Inflammatory macrophage treated with lipopolysaccharide for 4 hours (primary cell): ENCODE results near the gene GHRH.

Source experiments
- DNase-seq: peaks from one replicate; pipeline ENCODE4 v3.0.0-alpha.2; 2020

The GHRH gene, protein sequence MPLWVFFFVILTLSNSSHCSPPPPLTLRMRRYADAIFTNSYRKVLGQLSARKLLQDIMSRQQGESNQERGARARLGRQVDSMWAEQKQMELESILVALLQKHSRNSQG

DNA sequence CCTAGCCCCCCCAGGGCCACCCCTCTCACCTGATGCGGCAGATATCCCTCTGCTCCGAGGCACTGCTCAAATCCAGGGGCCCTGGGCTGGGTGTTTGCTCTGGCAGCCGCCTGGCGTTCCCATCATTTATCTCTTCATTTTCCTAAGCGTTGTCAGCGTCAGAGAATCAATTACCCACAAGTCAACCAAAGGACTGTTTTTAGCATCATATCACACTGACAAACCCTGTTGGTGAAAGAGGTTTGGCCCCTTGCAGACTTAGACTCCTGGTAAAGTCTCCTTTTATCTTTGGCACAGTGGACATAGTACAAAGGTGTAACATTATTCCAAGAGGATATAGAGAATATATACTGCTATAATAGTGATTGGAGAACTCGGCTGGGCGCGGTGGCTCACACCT is at the start of gene GHRH:
GHRH (minus strand) TSS at position 101 of the 400 bp plus-strand sequence. CDS start 4,925 bp downstream, outside the sequence.
- no peak for DNase-seq

DNA sequence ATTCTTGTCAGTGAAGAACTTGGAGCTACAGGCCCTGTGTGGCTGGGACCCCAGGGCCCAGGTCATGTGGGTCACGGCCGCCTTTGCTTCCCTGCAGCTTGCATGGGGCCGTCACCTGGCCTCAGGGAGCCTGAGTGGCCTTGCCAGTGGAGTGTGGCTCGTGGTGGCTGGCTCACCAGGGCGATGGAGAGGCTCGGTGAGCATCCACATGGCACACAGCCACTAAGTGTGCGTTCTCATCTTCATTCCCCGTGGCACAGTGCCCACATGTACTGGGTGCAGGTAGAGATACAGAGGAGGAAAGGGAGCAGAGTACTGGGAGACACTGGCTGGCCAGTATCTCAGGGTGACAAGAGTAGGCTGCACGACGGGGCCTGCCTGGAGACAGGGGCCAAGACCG is 49.3 kb upstream of the GHRH start:
- DNase-seq, result no peak

DNA sequence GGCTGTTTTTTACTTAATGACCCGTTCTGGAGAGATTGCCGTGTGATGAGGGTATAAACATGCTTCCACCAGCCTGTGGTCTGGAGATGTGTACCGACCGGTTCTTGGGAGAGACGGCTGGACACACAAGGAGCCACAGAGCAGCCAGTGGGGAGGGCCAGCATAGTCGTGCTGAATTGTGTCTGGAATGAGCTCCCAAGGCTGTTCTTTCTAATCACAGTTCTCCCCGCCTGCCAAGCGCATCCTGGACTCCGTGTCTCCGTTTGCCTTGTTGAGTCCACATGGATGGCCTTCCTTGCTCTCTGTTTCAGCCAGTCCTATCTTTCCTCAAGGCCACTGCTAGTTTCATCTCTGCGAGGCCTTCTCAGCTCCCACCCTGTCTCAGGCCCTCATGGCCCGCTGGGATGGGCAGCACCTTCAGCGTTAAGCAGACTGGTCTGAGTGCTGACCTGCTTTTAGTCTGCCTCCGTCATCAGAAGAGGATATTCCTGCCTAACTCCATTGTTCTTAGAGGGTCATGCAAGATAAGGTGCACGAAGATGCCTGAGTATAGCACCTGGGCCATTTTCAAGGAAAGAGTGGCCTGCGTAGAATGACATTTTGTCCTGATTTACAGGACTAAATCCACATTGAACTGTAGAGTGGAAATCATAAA is 48.4 kb upstream of the GHRH start:
- no peak for DNase-seq

DNA sequence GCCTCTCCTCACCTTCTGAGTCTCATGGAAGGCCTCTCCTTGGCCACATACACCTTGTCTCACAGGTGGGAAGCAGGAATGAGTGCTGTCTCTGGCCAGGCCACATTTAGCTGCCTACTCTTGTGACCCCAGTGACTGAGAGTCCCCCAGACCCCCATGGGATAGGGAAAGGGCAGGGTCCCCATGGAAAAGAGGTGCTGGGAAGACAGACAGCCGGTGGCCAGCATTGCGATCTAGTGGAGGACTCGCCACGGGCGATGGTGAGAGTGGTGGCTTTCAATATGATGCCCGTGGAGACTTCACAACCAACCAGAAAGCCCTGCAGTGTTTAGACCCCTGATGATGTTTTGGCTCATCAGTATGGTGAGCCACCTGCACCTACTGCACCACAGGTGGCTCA is 47.7 kb upstream of the GHRH start:
- no peak for DNase-seq

DNA sequence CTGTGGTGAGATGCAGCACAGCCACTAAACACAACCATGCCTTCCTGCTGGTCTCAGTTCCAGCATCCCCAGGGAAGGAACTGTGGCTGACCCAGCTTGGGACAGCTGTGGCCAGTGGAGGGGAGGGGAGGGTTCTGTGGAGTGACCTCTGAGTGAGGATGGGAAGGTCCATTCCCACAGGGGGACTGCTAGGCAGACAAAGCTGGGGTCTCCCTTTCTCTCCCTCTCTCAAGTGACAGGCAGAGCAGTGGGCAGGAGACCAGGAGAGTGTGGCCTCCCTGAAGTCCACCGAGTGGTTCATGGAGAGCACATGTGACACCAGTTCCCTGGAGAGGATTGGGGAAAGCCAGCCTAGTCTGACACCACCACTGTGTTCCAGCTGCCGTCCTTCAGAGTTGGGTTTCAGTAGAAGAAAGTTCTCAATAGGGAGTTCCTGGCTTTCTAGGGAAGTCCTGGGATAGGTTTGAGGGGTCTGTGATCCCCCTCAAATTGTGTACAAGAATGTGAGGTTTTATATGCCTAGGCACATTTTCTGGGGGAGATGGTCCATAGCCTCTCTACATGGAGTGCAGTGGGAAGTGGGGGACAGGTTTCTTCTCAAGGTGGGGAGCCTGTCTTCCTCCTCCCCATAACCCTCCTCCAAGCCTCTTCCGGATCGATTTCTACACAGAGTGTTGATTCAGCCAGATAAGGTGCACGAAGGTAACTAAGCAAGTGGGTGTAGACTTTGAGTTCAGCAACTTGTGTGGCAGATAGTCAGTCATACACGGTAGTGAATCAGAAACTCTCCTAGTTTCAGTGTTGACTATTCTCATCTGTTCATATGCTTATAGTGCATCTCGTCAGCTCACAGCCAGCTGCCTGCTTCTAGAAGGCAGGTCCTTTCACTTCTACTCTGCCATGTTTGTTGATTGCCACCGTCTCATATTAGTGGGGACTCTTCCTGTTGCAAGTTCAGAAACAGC is 46.8 kb upstream of the GHRH start:
- DNase-seq, result no peak

DNA sequence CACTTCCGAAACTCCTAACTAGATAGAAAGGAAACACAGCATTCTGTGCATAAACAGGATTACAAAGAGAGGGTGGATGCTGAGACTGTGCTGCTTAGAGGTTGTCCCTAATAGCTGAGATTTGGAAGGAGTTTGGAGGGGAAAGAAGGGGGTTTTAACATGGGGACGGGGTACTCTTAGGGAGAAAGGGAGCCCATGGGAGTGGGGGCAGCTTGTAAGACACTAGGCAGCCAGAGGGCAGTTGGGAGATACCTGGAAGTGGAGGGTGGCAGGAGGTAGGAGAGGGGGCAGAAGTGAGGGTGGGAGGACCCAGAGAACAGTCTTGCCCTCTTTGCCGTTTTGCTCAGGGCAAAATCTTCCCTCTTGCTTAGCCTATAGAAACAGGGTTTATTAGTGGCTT is 44.2 kb upstream of the GHRH start:
- no peak for DNase-seq

DNA sequence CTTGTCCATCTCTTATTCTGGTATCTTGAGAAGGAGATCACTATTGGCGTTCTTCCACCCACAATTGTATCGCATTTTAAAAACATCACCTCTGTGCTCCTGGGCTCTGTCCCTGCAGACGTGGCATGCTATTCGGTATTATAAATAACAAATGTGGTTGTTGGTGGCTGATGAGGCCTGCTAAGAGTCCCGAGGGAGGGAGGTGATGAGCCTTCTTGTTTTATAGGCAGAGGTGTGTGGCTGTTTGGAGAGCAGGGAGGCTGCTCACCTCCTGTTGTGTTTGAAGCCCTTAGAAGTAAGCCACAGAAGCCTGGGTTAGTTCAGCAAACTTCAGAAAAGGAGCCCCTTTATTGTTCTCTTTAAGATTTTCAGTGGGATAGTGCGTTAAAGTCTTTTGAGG is 43.5 kb upstream of the GHRH start:
- DNase-seq, result no peak

DNA sequence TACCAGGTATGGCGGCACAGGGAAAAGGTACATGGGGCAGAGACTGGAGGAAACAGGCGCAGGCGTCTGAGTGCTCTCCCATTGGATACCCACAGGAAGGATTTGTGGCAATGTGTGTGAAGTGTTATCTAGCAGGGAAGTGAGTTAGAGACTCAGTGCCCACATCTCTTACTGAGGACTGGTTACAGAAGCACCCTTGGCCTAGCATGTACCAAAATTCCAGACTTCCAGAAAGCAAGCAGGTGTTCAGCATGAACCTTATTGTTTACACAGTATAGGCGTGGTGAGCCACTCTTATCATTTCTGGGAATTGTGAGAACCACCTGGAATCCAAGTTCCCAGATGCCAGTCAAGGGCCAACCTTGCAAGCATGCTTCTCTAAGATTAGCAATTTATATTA is 42.0 kb upstream of the GHRH start:
- DNase-seq, result no peak

DNA sequence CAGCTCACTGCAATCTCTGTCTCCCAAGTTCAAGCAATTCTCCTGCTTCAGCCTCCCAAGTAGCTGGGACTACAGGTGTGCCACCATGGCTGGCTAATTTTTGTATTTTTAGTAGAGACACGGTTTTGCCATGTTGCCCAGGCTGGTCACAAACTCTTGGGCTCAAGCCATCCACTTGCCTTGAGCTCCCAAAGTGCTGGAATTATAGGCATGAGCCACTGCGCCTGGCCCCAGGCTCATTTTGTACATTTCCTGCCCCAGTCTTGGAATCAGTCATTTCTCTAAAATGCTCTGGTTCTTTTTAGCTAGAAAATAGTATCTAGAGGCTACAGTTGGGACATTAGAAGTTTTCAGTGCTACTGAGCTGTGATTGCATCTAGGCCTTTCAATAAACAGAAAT is 41.4 kb upstream of the GHRH start:
- DNase-seq, result no peak

DNA sequence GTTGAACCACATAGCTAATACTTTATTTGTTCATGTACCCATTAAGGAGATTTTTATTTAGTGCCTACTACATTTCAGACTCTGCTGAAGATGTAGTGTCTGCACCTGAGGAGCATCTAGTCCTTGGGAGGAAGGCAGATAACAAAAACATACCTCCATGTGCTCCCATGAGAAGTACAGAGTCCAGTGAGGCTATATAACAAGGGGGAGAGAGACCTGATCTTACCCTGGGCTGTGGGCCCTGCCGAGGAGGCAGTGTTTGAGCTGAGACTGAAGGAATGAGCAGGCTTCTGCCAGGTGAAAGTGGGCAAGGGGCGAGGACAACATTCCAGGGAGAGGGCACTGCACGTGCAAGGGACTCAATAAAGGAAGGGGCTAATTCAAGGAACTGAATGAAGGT is 39.9 kb upstream of the GHRH start:
- DNase-seq, result no peak

DNA sequence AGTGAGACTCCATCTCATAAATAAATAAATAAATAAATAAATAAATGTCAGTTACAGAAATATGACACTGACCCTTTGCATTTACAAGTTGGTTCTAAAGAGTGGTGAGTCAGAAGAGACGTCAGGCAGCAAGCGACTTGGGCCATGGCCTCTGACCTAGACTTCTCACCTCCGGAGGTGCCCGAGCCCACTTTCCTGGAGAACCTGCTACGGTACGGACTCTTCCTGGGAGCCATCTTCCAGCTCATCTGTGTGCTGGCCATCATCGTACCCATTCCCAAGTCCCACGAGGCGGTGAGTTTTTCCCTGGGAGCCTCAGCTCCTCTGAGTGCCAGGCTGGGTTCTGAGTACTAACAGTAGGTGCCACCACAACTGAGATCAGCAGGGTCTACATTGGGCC is 39.5 kb upstream of the GHRH start:
- DNase-seq, result no peak

DNA sequence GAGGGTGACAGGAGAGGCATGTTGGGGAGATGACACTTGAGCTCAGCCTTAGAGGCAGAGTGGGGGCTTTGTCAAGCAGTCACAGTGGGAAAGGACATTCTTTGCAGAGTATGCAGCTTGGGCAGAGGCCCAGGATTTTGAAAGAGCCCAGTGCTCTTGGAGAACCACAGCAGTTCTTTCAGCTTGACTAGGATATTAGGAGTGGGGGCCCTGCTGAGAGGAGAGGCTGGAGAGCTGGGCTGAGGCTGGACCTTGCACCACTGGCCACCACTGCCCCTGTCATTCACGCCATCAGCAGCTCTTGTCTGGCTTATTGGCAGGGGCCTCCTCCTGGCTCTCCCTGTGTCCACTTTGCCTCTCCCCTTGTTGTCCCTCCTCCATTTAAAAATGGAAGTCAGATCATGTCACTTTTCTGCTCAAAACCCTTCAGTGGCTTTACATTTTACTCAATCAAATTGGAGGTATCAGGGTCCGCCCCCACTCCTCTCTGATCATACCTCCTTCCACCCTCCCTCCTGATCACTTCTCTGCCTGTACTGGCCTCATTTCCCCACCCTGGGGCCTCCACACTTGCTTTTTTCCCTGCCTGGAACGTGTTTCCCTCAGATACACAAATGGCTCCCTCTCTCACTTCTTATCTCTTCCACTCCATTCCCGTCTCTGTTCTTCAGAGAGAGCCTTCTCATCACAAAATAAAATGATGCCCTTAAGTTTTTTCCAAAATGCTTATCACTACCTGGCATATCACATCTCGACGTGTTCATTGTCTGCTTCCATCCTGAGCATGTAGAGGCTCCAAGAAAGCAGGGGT is 38.3 kb upstream of the GHRH start:
- DNase-seq, result no peak

DNA sequence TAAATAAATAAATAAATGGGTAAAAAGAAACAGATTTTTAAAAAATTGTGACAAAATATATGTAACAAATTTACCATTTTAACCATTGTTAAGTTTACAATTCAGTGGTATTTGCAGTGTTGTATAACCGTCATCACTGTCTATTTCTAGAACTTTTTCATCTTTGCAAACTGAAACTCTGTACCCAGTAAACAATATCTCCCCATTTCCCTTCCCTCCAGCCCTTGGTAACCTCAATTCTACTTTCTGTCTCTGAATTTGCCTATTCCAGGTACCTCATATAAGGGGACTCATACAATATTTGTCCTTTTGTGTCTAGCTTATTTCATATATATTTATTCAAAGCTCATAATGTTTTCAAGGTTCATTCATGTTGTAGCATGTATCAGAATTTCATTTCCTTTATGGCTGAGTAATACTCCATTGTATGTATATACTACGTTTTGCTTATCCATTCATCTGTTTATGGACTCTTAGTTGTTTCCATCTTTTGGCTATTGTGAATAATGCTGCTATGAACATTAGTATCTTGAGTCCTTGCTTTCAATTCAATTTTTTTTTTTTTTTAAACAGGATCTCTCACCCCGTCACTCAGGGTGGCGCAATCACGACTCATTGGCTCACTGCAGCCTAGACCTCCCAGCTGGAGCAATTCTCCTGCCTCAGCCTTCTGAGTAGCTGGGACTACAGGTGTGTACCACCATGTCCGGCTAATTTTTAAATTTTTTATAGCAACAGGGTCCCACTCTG is 36.8 kb upstream of the GHRH start:
- DNase-seq, result peak; percentile 74

DNA sequence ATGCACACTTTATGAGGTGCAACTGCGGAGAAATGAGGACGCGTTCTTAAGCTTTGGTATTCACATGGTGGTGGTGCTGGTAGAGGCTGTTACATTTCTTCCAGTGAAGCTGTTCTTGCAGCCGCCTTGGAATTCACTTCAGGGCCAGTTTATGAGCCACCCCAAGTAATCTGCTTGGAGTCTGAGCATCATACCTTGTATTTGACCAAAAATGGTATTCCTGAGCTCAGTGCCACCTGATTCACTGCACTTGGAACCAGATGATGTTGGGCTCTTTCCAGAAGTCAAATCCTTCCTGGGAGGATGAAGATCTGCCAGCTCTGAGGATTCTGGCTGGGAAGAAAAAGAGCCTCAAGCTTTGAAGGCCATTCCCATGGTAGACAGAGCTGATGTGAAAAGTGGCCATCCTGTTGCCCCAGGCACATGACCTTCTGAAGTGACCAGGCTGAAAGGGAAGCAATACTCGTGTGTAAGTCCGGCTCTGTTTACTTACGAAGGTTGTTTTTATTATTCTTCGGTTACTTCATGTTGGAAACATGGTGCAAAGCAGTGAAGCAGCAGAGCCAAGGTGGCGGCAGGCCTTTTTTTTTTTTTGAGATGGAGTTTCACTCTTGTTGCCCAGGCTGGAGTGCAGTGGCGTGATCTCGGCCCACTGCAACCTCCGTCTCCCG is 35.6 kb upstream of the GHRH start:
- DNase-seq, result no peak

DNA sequence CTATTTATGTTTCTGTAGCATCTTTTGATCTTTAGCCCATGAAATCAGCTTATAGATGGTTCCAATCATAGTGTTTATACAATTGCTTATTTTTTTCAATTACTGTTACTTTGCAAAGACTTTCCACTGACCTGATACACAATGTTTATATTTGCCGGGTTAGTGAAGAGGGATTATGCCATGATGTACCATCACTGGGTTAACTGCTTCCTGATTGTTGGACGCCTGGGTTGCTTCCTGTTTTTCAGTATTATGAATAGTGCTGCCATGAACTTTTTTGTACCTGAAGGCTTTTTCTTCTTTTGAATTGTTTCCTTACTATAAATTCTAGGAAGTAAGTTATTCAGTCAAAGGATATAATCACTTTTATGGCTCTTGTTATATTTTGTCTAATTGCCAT is 34.8 kb upstream of the GHRH start:
- no peak for DNase-seq

DNA sequence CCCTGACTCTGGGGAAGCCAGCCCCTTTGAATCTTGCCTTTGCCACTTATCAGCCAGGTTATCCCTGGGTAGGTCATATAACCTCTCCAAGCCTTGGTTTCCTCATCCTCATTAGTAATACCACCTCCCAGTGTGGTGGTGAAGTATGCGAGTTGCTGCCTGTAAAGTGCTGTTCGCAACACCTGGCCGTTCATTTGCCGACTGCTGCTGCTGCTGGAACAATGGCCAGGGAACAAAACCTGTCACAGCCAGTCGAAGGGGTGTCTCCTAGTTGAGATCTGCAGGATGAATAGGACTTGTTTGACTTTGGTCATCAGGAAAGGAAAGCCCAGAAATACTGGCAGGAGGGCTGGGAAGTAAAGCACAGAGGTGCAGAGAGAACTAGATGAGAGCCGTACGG is 34.0 kb upstream of the GHRH start:
- no peak for DNase-seq

DNA sequence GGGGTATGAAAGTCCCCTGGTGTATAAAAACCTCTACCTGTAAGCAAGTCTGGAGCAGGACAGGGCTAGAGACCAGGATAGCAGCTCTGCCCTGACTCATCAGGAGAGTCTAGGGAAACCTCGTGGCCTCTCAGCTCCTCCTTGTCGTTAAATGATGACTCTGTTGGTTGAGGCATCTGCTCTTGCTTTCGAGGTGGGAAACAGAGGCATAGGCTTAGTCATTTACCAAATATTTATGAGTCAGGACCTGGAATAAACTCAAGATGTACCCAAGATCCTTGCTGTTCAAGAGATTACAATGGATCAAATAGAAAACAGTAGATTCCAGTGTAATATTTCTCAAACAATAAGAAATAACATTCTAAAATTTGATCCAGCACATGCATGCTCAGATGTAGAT is 33.4 kb upstream of the GHRH start:
- DNase-seq, result peak; percentile 84

DNA sequence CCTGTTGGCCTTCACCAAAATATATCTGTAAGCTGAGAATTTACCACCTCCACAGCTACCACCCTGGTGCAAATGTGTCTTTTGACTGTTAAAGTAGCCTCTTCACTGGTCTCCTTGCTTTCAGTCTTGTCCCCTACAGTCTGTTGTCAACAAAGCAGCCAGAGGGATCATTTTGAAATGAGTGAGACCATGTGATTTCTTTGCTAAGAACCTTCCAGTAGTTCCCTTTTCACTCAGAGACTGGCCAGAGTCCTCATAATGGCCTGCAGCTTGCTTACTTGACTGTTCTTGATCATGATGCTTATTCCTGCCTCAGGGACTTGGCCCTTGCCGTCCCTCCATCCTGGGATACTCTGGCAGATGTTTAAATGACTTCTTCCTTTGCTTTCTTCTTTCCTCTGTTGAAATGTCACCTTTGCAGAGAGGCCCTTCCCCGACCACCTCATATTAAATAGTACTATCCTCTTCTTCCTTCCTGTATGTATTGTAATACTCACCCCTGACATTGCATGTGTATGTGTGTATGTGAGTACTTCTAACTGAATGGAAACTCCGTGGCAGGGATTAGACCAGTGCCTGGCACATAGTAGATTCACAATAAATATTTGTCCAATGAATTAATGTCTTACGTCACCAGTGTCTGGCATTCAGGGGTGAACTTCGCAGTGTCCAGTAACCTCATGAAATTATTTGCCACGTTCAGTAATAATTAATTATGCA is 32.8 kb upstream of the GHRH start:
- peak; percentile 93 for DNase-seq

DNA sequence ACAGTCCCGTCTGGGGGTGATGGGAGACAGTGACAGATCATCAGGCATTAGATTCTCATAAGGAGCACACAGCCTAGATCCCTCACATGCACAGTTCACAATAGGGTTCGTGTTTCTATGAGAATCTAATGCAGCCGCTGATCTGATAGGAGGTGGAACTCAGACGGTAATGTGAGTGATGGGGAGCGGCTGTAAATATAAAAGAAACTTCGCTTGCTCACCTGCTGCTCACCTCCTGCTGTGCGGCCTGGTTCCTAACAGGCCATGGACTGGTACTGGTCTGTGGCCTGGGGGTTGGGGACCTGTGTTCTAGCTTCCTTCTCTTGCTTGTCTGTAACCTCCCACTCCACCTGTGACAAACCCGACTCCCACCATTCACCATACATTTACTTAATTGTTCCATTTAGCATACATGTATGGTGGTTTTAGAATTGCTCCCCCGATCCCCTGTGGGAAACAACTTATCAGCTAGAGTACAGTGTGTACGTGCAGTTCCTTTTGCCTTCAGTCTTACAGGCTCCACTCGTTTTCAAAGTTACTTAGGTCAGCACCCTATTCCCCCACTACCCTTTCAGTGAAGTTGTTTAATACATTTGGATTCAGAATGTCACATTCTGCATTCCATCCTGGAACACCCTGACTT is 31.8 kb upstream of the GHRH start:
- DNase-seq, result no peak

DNA sequence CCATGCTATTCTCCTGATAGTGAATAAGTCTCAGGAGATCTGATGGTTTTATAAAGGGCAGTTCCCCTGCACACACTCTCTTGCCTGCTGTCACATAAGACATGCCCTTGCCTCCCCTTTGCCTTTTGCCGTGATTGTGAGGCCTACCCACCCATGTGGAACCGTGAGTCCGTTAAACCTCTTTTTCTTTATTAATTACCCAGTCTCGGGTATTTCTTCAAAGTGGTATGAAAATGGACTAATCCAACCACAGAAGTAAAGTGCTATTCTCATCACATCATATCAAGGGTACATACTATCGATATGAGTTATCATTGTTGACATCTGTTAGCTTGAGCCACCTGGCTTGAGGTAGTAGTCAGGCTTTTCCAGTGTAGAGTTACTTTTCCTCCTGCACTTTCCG is 30.1 kb upstream of the GHRH start:
- no peak for DNase-seq
